HEK293 (cell line): ENCODE measurements around the gene KIR3DL1.
"Not testable (repeated sequence)": the region's sequence is repeated elsewhere in the genome, so short reads cannot be mapped to it uniquely, and the experiment has no call there.

Source experiments
- ATF2 ChIP-seq: fragments of 450-650 bp; formaldehyde crosslinking; IDR thresholded peaks from 2 replicates; pipeline ENCODE4 v1.5.1; 2016; ENCODE audit warnings: missing biosample characterization, missing genetic modification characterization, low read depth
- CTCF ChIP-seq: fragments of 450-650 bp; formaldehyde crosslinking; IDR thresholded peaks from 2 replicates; pipeline ENCODE4 v1.5.1; 2016; ENCODE audit warnings: missing biosample characterization, missing genetic modification characterization
- MZF1 ChIP-seq: fragments of 450-650 bp; formaldehyde crosslinking; IDR thresholded peaks from 2 replicates; pipeline ENCODE4 v1.5.1; 2017; ENCODE audit warnings: missing biosample characterization, missing genetic modification characterization, borderline replicate concordance
- ZFP37 ChIP-seq: fragments of 450-650 bp; formaldehyde crosslinking; IDR thresholded peaks from 2 replicates; pipeline ENCODE4 v1.5.1; 2016; ENCODE audit warnings: missing biosample characterization, missing genetic modification characterization
- ZNF223 ChIP-seq: fragments of 450-650 bp; formaldehyde crosslinking; IDR thresholded peaks from 2 replicates; pipeline ENCODE4 v1.5.1; 2016; ENCODE audit warnings: missing biosample characterization, missing genetic modification characterization
- ZNF26 ChIP-seq: fragments of 450-650 bp; formaldehyde crosslinking; IDR thresholded peaks from 2 replicates; pipeline ENCODE4 v1.5.1; 2016; ENCODE audit warnings: missing biosample characterization, missing genetic modification characterization
- ZNF518A ChIP-seq: fragments of 450-650 bp; formaldehyde crosslinking; conservative IDR thresholded peaks from 2 replicates; pipeline ENCODE4 v1.5.1; 2016; ENCODE audit warnings: low read depth, missing biosample characterization, missing genetic modification characterization
- ZNF558 ChIP-seq: fragments of 450-650 bp; formaldehyde crosslinking; IDR thresholded peaks from 2 replicates; pipeline ENCODE4 v1.5.1; 2016; ENCODE audit warnings: missing biosample characterization, missing genetic modification characterization
- ZNF670 ChIP-seq: fragments of 450-650 bp; formaldehyde crosslinking; IDR thresholded peaks from 2 replicates; pipeline ENCODE4 v1.5.1; 2016; ENCODE audit warnings: missing biosample characterization, missing genetic modification characterization, low read depth
- ZNF777 ChIP-seq: fragments of 450-650 bp; formaldehyde crosslinking; IDR thresholded peaks from 2 replicates; pipeline ENCODE4 v1.5.1; 2017; ENCODE audit warnings: missing biosample characterization, missing genetic modification characterization, borderline replicate concordance

GRCh38 chr19:54772666-54773065 is 43.6 kb upstream of the KIR3DL1 start:
- not testable (repeated sequence) for TF ChIP-seq ATF2 (tag by site-specific recombination); ZNF777; CTCF (tag by site-specific recombination); ZFP37 (tag by site-specific recombination); MZF1 (tag by site-specific recombination); ZNF558 (tag by site-specific recombination); ZNF223 (tag by site-specific recombination); ZNF26 (tag by site-specific recombination); ZNF670 (tag by site-specific recombination); ZNF518A (tag by site-specific recombination)
